Measurements from ENCODE around the gene CAMK1.
"Not testable (repeated sequence)": the region's sequence is repeated elsewhere in the genome, so short reads cannot be mapped to it uniquely, and the experiment has no call there.

Gene CAMK1

DNA sequence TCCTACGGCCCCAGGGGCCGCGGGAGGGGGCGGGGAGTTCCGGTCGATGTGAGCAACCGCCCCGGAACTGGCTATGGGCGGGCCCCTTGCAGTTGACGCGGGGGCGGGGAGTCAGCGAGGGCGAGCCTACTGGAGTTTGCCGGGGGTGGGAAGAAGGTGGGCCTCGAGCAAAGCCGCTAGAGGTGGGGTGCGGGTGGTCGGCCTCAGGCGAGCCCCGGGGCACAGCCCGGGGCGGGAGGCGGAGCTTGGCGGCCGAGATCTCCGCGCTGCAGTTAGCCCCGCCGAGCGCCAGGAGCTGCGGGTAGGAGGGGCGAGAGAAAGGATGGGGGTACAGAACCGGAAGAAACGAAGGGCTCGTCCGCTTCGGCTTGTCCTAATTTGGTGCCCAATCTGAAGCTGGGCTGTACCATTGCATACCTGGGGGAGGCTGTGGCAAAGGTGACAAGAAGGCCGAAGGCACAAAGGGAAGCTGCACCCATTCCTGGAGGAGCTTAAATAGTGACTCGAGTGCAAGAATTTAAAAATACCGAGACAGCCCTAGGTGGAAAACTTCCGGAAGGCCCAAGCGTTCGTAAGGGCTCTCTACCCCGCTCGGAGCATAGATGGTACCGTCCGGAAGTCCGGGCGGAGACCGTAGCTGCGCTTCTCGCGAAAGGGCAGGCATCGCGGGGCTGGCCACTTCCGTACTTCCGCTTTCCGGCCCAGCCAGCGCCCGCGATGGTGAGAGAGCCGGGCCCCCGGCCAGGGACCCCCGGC is 22.8 kb upstream of the CAMK1 start, which contains the start of the genes ARPC4 and TADA3:
ARPC4 (plus strand) TSS at position 678 of the 756 bp plus-strand sequence; CDS start at position 718, 40 bp downstream.
TADA3 (minus strand) TSS at position 69 of the 756 bp plus-strand sequence. CDS start 1,007 bp downstream, outside the sequence.
- DNase-seq, result peak; percentile 96 to 98

DNA sequence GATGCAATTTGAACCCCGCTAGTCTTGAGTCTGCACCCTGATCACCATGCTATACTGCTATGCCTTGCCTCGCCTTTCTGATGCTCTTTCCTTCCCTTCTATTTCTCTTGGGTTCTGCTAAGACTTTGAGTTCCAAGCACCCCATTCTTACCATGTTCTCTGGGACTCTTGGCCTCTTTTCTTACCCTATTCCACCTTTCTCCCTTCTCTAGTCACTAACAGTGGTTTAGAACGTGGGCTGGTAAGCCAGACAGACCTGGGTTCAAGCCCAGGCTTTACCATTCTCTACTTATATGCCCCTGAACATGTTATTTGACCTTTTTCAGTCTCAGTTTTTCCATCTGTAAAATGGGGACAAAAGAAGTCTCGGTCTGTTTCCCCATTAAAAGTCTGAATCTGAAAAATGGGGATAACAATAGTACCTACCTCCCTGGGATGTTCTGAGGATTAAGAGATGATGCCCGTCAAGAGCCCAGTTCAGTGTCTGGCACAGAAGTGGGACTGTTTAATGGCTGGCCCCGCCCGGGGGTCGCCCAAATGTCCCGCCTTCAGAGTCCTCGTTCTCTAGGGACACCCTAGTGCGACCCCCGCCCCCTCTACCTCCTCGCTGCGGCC is 22.1 kb upstream of the CAMK1 start:
- DNase-seq, result peak in 1 of 2 experiments; percentile 70

DNA sequence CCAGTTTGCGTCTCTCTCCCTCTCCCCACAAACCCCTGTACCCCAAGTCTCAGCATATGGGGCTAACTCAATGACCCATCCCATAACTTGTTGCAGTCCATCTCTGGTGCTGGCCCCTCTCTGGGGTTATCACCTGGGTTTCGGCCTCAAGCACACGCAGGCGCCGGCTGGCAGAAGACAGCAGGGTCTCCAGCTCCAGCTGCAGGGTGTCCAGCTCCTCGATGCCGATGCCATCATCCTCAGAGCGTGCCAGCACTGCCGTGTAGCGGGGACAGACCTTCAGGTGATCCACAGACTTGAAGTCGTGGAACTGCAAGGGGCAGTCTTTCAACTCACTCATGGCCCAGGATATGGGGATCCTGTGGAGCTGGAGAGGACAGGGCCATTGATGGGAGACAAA is 21.4 kb upstream of the CAMK1 start:
- no peak for DNase-seq

DNA sequence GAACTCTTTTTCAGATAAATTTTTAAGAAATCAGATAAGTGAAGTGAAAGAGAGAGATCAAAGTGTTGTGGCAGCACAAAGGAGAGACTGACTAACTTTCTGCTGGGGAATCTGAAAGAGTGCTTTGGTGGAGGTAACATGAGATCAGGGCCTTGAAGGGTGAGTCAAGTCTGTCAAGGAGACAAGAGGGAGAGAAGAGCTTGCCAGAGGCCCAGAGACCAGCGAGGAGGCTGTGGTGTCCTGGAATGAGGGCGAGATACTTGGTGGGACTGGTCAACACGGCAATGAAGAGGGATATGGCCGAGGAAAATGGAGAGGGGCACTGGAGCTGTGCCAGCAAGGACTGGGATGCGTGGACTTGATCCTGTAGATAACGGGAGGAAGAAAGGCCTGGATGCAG is 18.0 kb upstream of the CAMK1 start:
- DNase-seq, result no peak

DNA sequence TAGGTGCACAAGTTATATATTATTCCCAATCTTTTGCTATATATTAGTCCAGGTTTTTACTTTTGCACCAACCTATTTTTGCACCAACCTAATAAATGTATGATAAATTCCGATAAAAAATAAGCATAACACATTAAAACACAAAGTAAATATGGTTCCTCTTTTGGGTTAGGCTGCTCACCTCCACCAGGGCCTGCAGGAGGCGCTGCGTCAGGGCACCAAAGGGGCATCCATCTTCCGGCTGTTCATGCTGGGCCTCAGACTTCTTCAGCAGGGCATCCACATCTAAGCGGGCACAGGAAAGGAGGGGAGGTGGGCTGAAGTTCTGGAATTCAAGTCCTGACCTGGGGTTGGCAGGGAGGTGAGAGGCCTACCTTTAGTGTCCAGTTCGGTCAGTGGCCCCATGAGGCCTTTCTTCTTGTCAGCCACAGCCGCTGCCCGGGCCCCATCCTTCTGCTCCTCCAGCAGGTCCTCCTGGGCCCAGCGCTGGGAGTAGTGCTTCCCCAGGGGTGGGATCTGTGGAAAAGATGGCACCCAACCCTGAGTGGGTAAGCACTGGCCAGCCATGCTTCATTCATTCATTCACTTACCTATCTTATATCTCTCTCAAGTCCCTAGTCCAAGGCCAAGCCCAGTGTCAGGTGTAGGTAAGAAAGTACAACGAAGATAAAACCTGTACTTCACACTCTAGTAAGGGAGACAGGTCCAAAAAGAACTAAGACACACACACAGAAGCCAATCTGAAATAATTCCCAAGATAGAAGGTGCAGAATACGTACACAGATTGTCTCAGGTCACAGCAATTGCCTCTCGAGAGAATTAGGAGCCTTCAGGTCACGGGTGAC is 17.3 kb upstream of the CAMK1 start:
- peak in 1 of 2 experiments; percentile 24 for DNase-seq

DNA sequence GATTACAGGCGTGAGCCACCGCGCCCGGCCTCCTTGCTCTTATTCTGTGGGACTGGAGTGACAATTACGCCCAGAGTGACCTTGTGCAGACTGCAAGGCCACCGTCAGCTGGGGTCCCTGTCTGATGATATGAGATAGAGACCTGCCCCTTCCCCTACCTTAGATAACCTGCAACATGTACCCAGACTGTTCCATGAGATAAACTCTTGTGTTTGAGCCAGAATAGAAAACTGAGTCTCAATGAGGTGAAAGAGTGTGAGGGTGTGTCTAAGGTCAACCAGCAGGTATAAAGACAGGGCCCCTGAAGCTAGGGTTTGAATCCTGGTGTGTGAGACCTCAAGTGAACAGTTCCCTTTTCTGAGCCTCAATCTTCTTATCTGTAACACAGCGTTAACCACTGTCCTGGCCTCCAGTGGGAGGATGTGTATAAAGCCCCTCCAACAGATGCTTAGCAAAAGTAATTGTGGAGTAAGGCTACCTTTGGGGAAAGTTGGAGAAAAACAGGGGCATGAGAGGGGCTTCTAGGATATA is 16.5 kb upstream of the CAMK1 start:
- DNase-seq, result no peak

DNA sequence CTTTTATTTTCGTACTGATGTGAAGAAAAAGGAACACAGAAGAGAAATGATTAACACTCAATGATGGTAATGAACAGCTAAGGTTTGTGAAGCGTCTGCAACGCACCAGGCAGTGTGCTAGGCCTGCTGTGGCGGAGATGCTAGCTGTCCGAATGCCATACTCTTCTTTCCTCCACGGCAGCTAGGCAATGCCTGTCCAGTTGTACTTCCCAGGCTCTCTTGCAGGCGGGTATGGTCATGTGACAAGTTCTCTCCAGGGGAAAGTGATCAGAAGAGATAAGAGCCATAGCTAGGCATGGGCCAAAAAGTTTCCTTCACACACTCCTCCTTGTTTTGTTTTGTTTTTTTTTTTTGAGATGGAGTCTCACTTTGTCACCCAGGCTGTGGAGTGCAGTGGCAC is 15.9 kb upstream of the CAMK1 start:
- no peak for DNase-seq

DNA sequence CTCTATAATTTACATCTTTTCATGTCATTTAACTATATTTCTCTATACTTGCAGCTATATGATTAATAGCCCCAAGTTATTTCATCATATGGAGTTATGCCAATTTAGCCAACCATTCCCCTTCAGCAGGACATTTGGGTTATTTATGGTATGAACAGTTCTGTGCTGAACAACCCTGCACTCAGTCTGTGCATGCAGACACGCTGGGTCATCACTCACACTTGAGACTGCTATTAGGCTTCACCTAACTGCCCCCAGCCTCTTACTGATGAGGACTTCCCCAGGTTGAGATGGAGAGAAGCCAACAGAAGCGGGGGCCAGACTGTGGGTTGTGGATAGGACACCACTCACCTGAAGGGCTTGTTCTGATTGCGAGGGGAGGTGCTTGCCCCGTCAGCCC is 15.2 kb upstream of the CAMK1 start:
- DNase-seq, result no peak

DNA sequence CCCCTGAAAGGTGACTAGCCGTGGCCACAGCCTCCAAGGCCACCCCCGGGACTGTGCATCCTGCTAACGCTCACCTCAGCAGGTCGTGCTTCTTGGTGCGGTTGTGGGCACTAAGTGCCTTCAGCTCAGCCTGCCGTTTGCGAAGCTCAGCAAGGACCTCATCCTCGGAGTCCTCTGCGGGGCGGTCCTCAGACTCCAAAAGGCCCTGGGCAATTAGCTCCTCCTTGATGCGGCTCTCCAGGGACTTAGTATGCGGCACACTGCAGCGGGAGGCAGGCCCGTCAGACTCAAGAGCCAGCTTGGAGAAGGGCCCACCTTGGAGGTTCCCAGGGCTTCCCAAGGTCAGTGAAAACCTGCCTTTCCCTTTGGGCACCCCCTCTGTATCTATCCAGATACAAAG is 14.2 kb upstream of the CAMK1 start:
- DNase-seq, result no peak

DNA sequence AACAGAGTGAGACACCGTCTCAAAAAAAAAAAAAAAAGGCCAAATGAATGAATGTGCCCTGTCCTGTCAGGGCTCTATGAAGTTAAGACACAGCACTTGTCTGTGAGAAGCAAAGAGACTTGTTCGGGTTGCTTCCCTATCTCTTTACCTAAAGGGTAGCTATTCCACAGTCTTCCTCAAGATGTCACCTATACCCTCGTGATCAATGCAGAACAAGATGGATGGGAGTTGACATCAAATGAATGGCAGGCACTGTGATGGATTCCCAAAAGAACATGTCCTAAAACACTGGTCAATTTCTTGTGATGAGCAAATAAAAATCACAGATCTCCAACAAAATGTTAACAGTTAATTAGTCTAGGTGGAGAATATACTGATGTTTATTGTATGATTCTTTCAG is 13.0 kb upstream of the CAMK1 start:
- peak; percentile 19 to 39 for DNase-seq

DNA sequence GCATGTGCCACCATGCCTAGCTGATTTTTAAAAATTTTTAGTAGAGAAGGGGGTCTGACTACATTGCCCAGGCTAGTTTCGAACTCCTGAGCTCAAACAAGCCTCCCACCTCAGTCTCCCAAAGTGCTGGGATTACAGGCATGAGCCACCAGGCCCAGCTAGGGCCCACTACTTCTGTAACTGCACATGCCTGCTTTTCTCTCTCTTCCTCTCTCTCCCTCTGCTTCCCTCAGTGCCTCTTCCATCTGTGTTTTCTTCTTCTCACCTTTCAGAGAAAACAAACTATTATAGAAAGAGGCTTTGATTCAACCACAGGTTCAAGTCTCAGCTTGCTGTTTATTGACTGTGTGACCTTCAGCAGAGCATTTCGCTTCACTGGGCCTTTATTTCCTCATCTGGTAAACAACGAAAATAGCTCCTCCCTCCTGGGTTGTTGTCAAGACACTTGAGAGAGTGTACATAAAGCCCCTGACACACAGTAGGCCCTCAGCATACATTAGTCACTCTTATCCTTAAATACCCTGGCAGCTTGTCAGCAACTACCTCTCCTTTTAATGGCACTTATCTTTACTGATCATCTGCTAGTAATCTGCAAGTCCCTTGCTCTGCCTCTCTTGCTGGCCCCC is 12.3 kb upstream of the CAMK1 start:
- DNase-seq, result no peak

DNA sequence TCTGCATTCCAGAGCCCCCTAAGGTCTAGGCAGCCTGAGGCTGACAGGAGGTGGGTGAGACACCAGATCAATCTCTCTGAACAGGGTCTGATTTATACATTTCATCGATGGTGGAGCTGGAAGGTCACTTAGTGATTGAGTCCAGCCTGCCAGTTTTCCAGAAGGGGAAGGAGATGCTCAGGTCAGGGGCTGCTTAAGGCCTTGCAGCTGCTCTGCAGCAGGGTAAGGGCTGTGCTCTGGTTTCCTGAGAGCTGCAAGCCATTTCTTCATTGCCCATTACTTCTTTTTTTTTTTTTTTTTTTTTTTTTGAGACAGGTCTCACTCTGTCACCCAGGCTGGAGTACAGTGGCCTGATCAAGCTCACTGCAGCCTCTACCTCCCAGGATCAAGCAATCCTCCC is 11.8 kb upstream of the CAMK1 start:
- DNase-seq, result no peak

DNA sequence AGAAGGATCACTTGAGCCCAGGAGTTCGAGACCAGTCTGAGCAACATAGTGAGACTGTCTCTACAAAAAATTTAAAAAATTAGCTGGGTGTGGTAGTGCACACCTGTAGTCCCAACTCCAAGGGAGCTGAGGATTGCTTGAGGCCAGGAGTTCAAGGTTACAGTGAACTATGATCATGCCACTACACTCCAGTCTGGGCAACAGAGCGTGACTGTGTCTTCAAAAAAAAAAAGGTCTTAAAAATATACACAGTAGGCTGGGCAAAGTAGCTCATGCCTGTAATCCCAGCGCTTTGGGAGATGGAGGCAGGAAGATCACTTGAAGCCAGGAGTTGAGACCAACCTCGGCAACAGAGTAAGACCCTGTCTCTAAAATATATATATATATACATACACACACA is 11.2 kb upstream of the CAMK1 start:
- DNase-seq, result no peak

DNA sequence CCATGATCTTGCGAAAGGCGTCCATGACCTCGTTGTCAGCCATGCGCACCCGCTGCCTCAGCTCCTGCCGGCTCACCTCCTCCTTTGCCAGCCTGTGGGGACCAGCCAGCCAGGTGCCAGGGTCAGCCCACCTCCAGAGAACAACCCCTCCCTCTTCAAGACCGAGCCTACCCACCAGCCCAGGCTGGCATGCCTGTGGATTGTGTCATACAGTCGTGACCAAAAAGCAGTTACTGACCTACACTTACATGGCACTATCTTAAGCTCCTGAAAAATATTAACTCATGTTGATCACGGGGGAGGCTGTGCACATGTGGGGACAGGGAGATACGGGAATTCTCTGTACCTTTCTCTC is 10.7 kb upstream of the CAMK1 start:
- DNase-seq, result no peak

DNA sequence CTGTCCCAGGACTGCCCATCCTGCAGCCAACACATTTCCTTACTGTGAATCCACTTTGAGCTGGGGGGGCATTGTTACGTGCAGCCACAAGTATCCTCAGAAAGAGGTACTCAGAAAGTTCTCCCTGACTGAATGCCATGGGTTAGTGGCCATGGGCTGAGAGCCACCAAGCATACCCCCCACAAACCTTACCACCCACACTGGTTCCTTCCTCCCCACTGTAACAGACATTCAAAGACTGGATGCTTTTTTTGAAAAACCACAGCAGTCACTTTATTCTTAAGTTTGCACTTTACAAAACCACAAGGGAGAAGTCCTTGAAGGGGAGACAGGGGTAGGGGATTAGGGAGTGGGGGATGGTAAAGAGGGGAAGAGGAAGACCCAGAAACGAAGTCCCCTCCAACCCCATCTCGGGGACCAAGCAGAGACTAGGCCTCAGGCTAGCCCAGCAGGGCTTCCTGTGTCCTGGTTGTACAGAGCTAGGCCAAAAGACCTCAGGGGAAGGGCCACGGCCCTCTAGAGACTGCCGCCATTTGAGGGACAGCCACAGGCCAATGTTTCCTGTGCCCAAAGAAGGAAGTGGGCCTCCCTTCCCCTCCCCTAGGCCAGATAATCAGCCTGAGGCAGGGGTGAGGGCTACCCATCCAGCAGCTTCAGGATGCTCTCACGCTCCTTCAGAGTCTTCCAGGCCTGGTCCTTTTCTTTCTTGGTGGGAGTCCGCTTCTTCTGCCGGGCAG is 10.1 kb upstream of the CAMK1 start:
- DNase-seq, result peak; percentile 88 to 91

DNA sequence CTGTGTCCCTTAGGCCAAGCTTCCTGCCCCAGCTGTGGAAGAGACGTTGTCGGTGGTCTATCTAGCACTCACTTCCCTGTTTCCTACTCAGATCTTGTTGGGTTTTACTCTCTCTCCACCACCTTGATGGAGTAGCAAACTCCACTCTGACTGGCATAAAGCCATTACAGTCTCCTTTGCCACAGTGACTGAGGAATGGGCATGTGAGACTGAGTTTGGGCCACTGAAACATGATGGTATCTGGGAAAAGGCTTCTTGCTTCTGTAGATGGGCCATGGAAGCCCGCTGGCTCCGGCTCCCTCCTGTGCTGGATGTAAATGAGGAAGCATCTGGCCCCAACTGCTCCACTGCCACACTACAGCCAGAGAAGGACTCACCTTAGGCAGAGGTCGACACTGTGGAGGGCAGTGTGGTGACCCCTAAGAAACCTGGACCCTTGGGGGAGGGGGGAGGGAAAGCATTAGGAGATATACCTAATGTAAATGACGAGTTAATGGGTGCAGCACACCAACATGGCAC is 9.4 kb upstream of the CAMK1 start:
- DNase-seq, result peak; percentile 7 to 19

DNA sequence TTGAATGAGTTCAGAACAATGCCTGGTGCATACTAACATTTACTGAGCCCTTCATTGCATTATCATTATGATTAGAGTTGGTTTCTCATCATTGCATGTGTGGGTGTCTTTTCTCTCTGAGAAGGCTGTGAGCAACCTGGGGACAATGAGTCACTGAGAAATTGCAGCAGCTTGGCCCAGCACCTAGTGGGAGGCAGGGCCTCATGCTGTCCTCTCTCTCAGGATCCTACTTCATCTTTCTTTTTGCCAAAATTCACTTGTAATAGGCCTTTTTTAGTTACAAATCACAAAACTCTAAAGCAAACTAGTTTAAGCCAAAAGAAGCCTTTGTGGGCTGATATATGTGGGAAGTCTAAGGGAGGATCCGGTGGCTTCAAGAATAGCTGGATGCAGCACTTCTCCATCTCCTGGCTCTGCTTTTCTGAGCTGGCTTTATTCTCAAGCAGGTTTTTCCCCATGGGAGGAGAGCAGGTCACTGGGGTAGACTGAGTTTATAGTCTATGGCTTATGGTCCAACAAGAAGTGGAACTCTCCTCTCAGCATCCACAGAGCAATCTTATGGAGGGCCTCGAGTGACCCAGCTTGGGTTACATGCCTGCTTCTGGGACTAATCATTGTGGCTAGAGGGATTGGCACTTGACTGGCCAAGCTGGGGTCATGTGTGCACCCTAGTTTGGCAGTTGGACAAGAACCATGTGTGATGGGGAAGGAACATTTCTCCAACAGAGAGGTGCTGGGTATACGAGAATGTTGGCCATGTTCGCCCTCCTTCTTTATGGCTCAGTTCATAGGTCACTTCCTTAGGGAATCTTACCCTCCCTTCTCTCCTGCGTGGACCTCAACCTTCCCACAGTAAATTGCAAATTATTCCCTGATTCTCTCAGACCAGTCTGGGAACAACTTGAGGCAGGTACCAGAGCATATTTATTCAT is 8.7 kb upstream of the CAMK1 start:
- no peak for DNase-seq

DNA sequence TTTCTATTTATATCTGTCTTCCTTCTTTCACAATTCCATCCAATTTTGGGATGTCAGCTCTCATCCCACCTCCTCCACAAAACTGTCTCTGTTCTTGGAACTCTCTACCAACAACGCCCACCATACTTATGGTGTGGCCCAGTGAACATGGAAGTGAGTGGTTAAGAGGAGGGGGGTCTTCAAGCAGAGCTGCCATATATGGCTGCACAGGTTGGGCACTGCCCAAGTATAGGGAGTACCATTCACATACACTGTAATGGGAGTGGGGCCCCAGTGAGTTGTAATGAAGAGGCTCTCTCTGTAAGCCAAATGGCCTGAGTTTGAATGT is 7.9 kb upstream of the CAMK1 start:
- no peak for DNase-seq

DNA sequence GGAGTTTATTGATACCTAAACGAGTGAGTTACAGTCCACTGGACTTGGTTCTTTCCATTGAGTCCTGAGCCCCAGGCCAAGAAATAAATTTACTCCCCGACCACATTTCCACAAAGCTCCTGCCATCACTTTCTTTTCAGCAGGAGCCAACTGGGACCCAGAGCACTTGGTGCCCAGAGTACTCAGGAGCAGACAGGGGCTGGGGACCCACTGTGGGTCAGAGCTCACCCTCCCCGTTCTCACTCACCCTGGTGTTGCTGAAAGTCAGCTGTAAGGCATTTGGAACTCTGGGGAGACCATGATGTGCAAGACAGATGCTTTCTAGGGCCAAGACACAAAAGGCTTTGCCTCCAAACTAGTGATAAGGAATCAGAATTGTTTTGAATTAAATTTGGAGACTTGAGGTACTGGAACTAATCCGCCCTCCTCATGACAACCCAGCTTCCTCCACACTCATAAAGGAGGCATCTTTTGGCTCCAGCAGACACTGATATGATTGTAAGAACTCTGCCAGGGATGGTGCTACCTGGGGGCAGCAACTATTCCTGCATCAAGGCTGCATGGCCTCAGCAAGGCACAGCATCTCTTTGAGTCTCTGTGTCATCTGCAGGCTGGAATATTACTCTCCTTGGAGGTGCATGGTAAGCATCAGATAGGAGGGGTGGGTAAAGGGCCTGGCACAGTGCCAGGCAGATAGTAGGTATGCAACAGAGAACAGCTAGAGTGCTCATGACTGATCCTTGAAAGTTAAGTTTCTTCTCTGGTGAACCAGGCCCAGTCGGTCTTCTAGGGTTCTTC is 7.3 kb upstream of the CAMK1 start:
- DNase-seq, result no peak

DNA sequence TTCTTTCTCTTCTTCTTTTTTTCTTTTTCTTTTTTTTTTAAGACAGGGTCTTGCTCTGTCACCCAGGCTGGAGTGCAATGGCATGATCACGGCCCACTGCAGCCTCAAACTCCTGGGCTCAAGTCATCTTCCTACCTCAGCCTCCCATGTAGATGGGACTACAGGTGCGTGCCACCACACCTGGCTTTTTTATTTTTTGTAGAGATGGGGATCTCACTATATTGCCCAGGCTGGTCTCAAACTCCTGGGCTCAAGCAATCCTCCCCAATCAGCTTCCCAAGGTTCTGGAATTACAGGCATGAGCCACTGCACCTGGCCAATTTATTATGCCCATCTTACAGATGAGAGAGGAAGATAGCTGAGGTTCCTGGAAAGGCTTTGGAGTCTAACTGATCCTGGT is 1.3 kb upstream of the CAMK1 start:
- DNase-seq, result not testable (repeated sequence)

Data from Kasumi-1 (cell line).